ENCODE data around the gene PSME4. TPM values are rescaled to one million over a fixed set of nuclear protein-coding genes. Genes with fewer than 3 reads are reported as not detected.
A peak's percentile ranks its signal among the peaks of the same experiment; 100 is the strongest.

Gene PSME4
- total and polyA plus RNA-seq, 2 of the 13 experiments (the other 11 are each of a cell fraction or from before 2014, with no cell fraction given): 52.1 to 77.8 TPM

DNA sequence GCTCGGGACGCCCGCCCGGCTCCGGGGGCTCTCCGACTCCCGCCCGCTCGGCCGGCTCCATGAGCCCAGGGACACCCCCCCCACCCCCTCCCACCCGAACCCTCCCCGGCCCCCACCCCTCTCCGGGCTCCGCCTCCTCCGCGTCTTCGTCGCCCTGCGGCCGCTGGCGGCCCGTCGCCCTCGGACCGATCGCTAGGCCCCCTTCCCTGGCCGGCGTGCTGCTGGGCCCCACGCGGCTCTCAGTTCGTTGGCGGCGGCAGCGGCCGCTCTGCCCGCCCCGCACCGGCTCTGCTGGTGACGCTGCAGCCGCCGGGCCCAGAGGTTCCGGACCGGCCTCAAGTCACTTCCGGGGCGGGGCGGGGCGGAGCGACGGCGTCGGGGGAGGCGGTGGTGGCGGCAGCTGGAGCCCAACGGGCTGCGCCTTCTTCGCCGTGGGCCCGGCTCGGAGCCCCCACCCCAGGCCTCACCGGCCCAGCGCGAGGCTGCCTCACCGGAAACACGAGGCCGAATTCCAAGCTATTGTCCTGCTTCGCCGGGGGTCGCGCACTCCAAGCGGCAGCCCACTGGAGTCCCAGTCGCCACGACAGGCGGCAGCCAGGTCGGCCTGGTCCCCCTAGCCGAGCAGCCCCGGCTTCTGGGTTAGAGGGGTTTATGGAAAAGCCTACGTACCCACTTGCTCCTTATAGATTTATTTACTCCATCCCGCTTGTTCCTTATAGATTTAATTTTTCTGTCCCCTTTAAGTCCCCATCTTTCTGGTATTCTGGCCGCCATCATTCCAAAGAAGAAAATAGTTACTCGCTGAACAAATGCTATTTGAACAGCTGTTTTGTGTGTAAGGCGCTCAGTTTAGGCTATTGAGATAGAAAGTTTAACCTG is at the start of gene PSME4 (continued):
- no peak for TF ChIP-seq HNF4A (CRISPR knock-in tag; IDR thresholded peaks at IDR 0.05)
- peak; percentile 94 for TF ChIP-seq GABPB1 (CRISPR knock-in tag; IDR thresholded peaks at IDR 0.05)
- peak; percentile 96; the same call in 1 of the 2 replicates for TF ChIP-seq FOXC1 (CRISPR knock-in tag; IDR thresholded peaks at IDR 0.05; ENCODE audit: borderline replicate concordance)
- no peak for TF ChIP-seq MLLT10 (CRISPR knock-in tag; IDR thresholded peaks at IDR 0.05)
- peak; percentile 86; the same call in 1 of the 2 replicates for TF ChIP-seq ZNF878 (CRISPR knock-in tag; IDR thresholded peaks at IDR 0.05)
- TF ChIP-seq ZNF570 (CRISPR knock-in tag; IDR thresholded peaks at IDR 0.05; ENCODE audit: borderline replicate concordance): peak; percentile 87; the same call in 1 of the 2 replicates
- peak; percentile 71 for TF ChIP-seq MIER2 (CRISPR knock-in tag; IDR thresholded peaks at IDR 0.05)
- peak; percentile 97 for TF ChIP-seq ZNF232 (CRISPR knock-in tag; IDR thresholded peaks at IDR 0.05; ENCODE audit: borderline replicate concordance)
- TF ChIP-seq, protein P1, sequence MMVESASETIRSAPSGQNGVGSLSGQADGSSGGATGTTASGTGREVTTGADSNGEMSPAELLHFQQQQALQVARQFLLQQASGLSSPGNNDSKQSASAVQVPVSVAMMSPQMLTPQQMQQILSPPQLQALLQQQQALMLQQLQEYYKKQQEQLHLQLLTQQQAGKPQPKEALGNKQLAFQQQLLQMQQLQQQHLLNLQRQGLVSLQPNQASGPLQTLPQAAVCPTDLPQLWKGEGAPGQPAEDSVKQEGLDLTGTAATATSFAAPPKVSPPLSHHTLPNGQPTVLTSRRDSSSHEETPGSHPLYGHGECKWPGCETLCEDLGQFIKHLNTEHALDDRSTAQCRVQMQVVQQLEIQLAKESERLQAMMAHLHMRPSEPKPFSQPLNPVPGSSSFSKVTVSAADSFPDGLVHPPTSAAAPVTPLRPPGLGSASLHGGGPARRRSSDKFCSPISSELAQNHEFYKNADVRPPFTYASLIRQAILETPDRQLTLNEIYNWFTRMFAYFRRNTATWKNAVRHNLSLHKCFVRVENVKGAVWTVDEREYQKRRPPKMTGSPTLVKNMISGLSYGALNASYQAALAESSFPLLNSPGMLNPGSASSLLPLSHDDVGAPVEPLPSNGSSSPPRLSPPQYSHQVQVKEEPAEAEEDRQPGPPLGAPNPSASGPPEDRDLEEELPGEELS (CRISPR knock-in tag; IDR thresholded peaks at IDR 0.05): peak; percentile 49; the same call in 1 of the 2 replicates
- TF ChIP-seq ZNF782 (CRISPR knock-in tag; IDR thresholded peaks at IDR 0.05; ENCODE audit: borderline replicate concordance): peak; percentile 81
- no peak for TF ChIP-seq SIN3B (IDR thresholded peaks at IDR 0.05; ENCODE audit: low read length)
- peak; percentile 92; the same call in 1 of the 2 replicates for TF ChIP-seq ZNF619 (CRISPR knock-in tag; IDR thresholded peaks at IDR 0.05)
- 0 out of 2 replicates have a peak, but pooled peaks have one; percentile 41 for TF ChIP-seq SMAD3 (CRISPR knock-in tag; IDR thresholded peaks at IDR 0.05)
- peak; percentile 75; the same call in 1 of the 2 replicates for TF ChIP-seq ZNF598 (CRISPR knock-in tag; IDR thresholded peaks at IDR 0.05; ENCODE audit: borderline replicate concordance)
- TF ChIP-seq, protein P2, sequence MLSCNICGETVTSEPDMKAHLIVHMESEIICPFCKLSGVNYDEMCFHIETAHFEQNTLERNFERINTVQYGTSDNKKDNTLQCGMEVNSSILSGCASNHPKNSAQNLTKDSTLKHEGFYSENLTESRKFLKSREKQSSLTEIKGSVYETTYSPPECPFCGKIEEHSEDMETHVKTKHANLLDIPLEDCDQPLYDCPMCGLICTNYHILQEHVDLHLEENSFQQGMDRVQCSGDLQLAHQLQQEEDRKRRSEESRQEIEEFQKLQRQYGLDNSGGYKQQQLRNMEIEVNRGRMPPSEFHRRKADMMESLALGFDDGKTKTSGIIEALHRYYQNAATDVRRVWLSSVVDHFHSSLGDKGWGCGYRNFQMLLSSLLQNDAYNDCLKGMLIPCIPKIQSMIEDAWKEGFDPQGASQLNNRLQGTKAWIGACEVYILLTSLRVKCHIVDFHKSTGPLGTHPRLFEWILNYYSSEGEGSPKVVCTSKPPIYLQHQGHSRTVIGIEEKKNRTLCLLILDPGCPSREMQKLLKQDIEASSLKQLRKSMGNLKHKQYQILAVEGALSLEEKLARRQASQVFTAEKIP (CRISPR knock-in tag; IDR thresholded peaks at IDR 0.05; ENCODE audit: borderline replicate concordance): no peak
- TF ChIP-seq TEAD2 (CRISPR knock-in tag; IDR thresholded peaks at IDR 0.05): 0 out of 2 replicates have a peak, but pooled peaks have one; percentile 64
- TF ChIP-seq, protein P3, sequence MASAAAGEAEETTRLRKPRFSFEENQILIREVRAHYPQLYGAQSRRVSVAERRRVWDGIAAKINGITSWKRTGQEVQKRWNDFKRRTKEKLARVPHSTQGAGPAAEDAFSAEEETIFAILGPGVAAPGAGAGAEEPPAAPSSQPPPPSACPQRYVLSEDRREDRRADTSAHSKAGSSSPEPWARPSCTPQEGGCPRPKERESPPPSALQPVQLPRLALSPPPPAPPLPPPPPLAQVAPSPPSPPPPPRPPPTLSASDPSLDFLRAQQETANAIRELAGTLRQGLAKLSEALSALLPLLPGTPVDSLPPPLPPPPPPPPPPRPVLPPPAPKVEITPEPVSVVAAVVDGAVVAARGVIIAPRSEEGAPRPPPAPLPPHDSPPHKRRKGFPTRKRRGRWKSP (CRISPR knock-in tag; IDR thresholded peaks at IDR 0.05): peak; percentile 83; the same call in 1 of the 2 replicates
- peak; percentile 95 for TF ChIP-seq SALL2 (CRISPR knock-in tag; IDR thresholded peaks at IDR 0.05)
- TF ChIP-seq FIP1L1 (IDR thresholded peaks at IDR 0.05; ENCODE audit: borderline replicate concordance, insufficient read depth, low read depth, low read length): no peak
- TF ChIP-seq SALL1 (CRISPR knock-in tag; IDR thresholded peaks at IDR 0.05): peak; percentile 92

All from HepG2 (cell line).